ENCODE results near the gene USP36.

- TF ChIP-seq POLR2A (IDR thresholded peaks at IDR 0.05), result no peak
- TF ChIP-seq, protein P1, sequence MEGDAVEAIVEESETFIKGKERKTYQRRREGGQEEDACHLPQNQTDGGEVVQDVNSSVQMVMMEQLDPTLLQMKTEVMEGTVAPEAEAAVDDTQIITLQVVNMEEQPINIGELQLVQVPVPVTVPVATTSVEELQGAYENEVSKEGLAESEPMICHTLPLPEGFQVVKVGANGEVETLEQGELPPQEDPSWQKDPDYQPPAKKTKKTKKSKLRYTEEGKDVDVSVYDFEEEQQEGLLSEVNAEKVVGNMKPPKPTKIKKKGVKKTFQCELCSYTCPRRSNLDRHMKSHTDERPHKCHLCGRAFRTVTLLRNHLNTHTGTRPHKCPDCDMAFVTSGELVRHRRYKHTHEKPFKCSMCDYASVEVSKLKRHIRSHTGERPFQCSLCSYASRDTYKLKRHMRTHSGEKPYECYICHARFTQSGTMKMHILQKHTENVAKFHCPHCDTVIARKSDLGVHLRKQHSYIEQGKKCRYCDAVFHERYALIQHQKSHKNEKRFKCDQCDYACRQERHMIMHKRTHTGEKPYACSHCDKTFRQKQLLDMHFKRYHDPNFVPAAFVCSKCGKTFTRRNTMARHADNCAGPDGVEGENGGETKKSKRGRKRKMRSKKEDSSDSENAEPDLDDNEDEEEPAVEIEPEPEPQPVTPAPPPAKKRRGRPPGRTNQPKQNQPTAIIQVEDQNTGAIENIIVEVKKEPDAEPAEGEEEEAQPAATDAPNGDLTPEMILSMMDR (IDR thresholded peaks at IDR 0.05), result no peak
- TF ChIP-seq POLR2AphosphoS5 (IDR thresholded peaks at IDR 0.05), result no peak
Observed at GRCh38 chr17:78748048-78748729, 92.4 kb downstream of the USP36 start.

Measured in breast epithelium (tissue), 3 donors.